ENCODE results near the gene PADI2. TPM values are rescaled to one million over a fixed set of nuclear protein-coding genes. Genes with fewer than 3 reads are reported as not detected.
A peak's percentile ranks its signal among the peaks of the same experiment; 100 is the strongest.

PADI2 gene
- total RNA-seq, 2 experiments from 2014 or later: 0.25 to 0.30 TPM

DNA sequence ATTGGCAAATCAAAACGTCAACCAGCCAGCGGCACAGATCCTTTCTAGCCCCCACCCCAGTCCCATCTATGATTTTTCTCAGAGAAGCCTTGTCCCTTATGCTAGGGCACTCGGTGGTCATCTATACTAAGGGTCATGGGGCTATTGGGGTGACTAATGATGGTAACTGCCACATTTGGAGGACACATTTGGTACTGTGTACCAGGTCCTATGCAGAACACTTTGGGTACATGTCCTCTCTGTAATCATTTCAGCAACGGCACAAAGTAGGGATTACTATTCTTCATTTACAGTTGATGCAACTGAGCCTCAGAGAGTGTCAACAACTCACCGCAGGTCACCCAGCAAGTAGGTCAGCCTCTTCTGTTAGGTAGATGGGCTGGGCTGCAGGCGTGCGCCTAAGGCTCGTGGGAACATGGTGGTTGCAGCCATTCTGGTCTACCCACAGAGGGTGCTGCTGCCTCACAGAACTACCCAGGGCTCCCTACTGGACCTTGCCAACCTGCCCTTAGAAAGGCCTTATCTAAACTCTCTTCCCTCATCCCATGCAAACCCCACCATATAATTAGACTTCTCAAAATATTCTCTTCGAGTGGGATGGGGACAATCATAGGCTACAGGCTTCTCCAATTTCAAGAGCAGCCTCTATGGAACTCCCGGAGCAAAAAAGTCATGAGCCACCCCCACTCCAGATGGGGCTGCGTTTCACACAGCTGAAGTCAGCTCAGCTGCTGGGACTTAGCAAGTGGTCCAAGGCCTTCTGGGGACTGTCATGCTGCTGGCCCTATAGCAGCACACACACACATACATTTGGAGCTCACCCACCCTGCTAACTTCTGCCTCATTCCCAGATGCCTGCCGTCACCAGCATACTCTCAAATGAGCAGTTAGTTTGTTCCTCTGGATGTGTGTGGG, 59.6 kb downstream of the PADI2 start:
- H3K27me3 Mint-ChIP-seq: peaks cover 10% of the 10 kb centered on the region
- H3K4me1 Mint-ChIP-seq (ENCODE audit: low read depth): no peaks in the 10 kb centered on the region

DNA sequence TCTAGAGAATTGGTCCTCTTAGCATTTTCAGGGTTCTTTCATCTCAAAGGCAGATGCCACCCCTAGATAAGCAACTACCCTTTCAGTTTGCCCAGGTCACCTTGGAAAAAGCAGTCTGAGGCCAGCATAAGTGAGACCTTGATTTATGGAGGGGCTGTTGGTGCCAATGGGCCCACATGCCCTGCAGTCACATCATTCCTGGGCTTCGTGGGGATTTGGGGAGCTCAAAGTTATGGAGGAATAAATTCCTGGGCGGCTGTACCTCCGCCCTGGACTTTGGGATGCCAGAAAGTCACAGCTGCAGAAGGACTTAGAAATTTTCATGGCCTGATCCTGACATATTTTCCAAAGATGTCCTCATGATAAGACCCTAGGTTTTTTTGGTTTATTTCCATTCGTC, 62.7 kb downstream of the PADI2 start:
- intact Hi-C loops (cut with DNase I, micrococcal nuclease): loop anchor here in 1 of 2 experiments (10.0 kb wide), 3 partner anchors 852 to 1642 kb away; partner anchors contain the start of gene ZBTB17

More for the DNA sequence above, 59.6 kb downstream of the PADI2 start:
- TF ChIP-seq, protein P1, sequence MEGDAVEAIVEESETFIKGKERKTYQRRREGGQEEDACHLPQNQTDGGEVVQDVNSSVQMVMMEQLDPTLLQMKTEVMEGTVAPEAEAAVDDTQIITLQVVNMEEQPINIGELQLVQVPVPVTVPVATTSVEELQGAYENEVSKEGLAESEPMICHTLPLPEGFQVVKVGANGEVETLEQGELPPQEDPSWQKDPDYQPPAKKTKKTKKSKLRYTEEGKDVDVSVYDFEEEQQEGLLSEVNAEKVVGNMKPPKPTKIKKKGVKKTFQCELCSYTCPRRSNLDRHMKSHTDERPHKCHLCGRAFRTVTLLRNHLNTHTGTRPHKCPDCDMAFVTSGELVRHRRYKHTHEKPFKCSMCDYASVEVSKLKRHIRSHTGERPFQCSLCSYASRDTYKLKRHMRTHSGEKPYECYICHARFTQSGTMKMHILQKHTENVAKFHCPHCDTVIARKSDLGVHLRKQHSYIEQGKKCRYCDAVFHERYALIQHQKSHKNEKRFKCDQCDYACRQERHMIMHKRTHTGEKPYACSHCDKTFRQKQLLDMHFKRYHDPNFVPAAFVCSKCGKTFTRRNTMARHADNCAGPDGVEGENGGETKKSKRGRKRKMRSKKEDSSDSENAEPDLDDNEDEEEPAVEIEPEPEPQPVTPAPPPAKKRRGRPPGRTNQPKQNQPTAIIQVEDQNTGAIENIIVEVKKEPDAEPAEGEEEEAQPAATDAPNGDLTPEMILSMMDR (IDR thresholded peaks at IDR 0.05): no peak
- DNase-seq: peak in 7 of 14 experiments; percentile 6 to 72 (median 25)
- H3K4me1 ChIP-seq (ENCODE audit: insufficient read depth, low read length): peaks cover under 1% of the 10 kb centered on the region
- no peaks in the 10 kb centered on the region for H3K9me3 ChIP-seq (ENCODE audit: control insufficient read depth in 1 of 2, insufficient read depth in 1 of 2, low read length in 2 of 2)
- H3K36me3 ChIP-seq (ENCODE audit: insufficient read depth, low read length): no peaks in the 10 kb centered on the region
- ChIA-PET POLR2A (no interaction called here), CTCF (no interaction called here)
- no peak overlapping the region for H3K4me3 ChIP-seq (ENCODE audit: low read length)
- Mint-ChIP-seq H3K36me3 (ENCODE audit: low read depth) (no peaks in the 10 kb centered on the region), H3K9me3 (no peaks in the 10 kb centered on the region), H3K27ac (no peak overlapping the region), H3K4me3 (no peak overlapping the region)
- H3K27ac ChIP-seq (ENCODE audit: low read depth in 1 of 2, low read length in 2 of 2): no peak overlapping the region
- peak; percentile 68 for ATAC-seq (ENCODE audit: poor library complexity)
- intact Hi-C loops (cut with DNase I, micrococcal nuclease): loop anchor here in 1 of 2 experiments (5.0 to 10.0 kb wide), 5 partner anchors 178 to 1645 kb away; partner anchors contain the start of gene ZBTB17
- no peaks in the 10 kb centered on the region for H3K27me3 ChIP-seq (ENCODE audit: control insufficient read depth in 1 of 2, insufficient read depth in 2 of 2, low read length in 2 of 2)

DNA sequence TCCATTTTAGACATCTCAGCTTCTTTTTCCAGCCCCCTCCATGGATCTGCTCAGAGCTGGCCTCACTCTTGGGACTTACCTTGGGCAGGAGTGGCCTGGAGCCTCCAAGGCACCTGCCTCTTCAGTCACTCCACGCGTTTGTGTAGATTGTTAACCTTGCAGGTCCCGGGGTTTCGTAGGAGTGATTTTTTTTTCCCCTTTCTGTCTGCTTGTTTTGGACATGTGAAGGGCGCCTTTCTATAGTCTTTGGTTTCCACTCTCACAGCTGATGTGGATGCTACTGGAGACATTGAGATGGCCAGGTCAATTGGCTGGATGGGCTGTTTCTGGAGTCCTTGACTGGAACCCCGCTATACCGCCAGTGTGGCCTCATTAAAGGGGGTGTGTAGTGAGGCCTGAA, 63.5 kb downstream of the PADI2 start:
- H3K4me3 Mint-ChIP-seq: peak overlapping the region; percentile 69
- no peak for ATAC-seq (ENCODE audit: poor library complexity)
- peaks cover 16% of the 10 kb centered on the region for H3K36me3 Mint-ChIP-seq (ENCODE audit: low read depth)

More for the DNA sequence above, 62.7 kb downstream of the PADI2 start:
- H3K4me1 ChIP-seq (ENCODE audit: insufficient read depth, low read length): peaks cover 19% of the 10 kb centered on the region
- no peaks in the 10 kb centered on the region for H3K9me3 ChIP-seq (ENCODE audit: control insufficient read depth in 1 of 2, insufficient read depth in 1 of 2, low read length in 2 of 2)
- no peak overlapping the region for H3K4me3 ChIP-seq (ENCODE audit: low read length)
- no peaks in the 10 kb centered on the region for H3K27me3 ChIP-seq (ENCODE audit: control insufficient read depth in 1 of 2, insufficient read depth in 2 of 2, low read length in 2 of 2)
- DNase-seq (no peak), ATAC-seq (ENCODE audit: poor library complexity) (no peak)
- ChIA-PET POLR2A (no interaction called here), CTCF (no interaction called here)
- peaks cover 8% of the 10 kb centered on the region for H3K36me3 Mint-ChIP-seq (ENCODE audit: low read depth)
- H3K27ac Mint-ChIP-seq: no peak overlapping the region
- no peaks in the 10 kb centered on the region for H3K9me3 Mint-ChIP-seq
- no peaks in the 10 kb centered on the region for H3K36me3 ChIP-seq (ENCODE audit: insufficient read depth, low read length)
- TF ChIP-seq, protein P1 (IDR thresholded peaks at IDR 0.05): no peak
- peaks cover 2% of the 10 kb centered on the region for H3K27me3 Mint-ChIP-seq
- H3K4me1 Mint-ChIP-seq (ENCODE audit: low read depth): peaks cover 26% of the 10 kb centered on the region
- H3K4me3 Mint-ChIP-seq: peak overlapping the region; percentile 48
- H3K27ac ChIP-seq (ENCODE audit: low read depth in 1 of 2, low read length in 2 of 2): no peak overlapping the region

More for the DNA sequence above, 63.5 kb downstream of the PADI2 start:
- H3K4me1 Mint-ChIP-seq (ENCODE audit: low read depth): peaks cover 33% of the 10 kb centered on the region
- TF ChIP-seq, protein P1 (IDR thresholded peaks at IDR 0.05): no peak
- H3K9me3 ChIP-seq (ENCODE audit: control insufficient read depth in 1 of 2, insufficient read depth in 1 of 2, low read length in 2 of 2): no peaks in the 10 kb centered on the region
- peaks cover 19% of the 10 kb centered on the region for H3K4me1 ChIP-seq (ENCODE audit: insufficient read depth, low read length)
- no peak for DNase-seq
- no peaks in the 10 kb centered on the region for H3K36me3 ChIP-seq (ENCODE audit: insufficient read depth, low read length)
- intact Hi-C loops (cut with DNase I, micrococcal nuclease): loop anchor here in 1 of 2 experiments (10.0 kb wide), 3 partner anchors 851 to 1641 kb away; partner anchors contain the start of gene ZBTB17
- no peak overlapping the region for H3K27ac ChIP-seq (ENCODE audit: low read depth in 1 of 2, low read length in 2 of 2)
- CTCF ChIA-PET: no interaction called here
- POLR2A ChIA-PET: no interaction called here
- H3K27me3 ChIP-seq (ENCODE audit: control insufficient read depth in 1 of 2, insufficient read depth in 2 of 2, low read length in 2 of 2): no peaks in the 10 kb centered on the region
- no peak overlapping the region for H3K27ac Mint-ChIP-seq
- H3K9me3 Mint-ChIP-seq: no peaks in the 10 kb centered on the region
- H3K4me3 ChIP-seq (ENCODE audit: low read length): no peak overlapping the region
- H3K27me3 Mint-ChIP-seq: no peaks in the 10 kb centered on the region
